ENCODE results near the gene HBD.
"Not testable (repeated sequence)": the region's sequence is repeated elsewhere in the genome, so short reads cannot be mapped to it uniquely, and the experiment has no call there.

HBD gene

GRCh38 chr11:5234381-5234834 lies at the start of gene HBD:
Gene HBD, minus strand, starts transcription at chr11:5234483. Its CDS starts 50 bp downstream, at chr11:5234433.
- DNase-seq, result no peak

DNA sequence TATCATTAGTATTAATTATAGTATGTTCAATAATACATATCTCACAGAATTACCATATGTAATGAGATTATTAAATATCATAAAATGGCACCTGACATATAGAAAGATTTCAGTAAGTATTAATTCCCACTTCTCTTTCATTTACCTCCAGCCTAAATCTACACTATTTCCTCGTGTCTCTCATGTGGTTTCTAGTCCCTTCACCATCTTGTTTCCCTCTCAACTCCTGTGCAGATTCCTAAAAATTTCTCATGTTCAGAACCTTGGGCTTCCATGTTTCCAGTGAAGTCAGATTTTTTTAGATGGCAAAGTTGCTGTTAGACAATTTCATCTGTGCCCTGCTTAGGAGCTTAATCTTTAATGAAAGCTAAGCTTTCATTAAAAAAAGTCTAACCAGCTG lies 49.6 kb upstream of the HBD start:
- no peak for DNase-seq

- no peak for DNase-seq
These were observed 48.8 kb upstream of the HBD start for GRCh38 chr11:5283086-5283485.

GRCh38 chr11:5282628-5283027 lies 48.3 kb upstream of the HBD start:
- DNase-seq, result no peak

- DNase-seq, result no peak
These were observed 47.3 kb upstream of the HBD start for GRCh38 chr11:5281596-5281995.

- DNase-seq, result peak; percentile 66 to 67
These were observed 46.4 kb upstream of the HBD start for GRCh38 chr11:5280582-5281102.

GRCh38 chr11:5279471-5280090 lies 45.3 kb upstream of the HBD start:
- no peak for DNase-seq

DNA sequence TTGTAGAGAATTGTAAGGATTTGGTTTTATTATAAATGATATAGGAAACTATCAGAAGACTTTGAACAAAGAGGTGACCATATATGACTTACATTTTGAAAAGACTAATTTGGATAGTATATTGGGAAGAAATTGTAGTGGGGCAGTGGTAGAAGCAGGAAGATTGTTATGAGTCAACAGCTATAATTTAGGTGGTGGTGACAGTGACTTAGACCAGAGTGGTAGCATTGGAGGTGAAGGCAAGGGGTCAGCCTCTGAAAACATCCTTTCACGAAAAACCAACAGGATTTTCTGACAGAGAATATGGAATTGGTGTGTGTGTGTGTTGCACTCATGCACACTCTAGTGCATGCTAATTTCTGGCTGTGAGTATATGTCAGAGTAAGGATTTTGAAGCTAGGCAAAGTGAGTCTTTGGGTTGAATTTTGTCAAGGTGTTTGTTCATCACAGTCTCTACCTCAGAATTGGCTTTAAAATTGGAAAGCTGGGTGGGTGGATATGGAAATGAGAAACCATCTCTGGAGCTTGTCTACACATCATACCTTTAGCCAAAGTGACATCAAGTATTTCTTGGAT lies 43.6 kb upstream of the HBD start:
- no peak for DNase-seq

DNA sequence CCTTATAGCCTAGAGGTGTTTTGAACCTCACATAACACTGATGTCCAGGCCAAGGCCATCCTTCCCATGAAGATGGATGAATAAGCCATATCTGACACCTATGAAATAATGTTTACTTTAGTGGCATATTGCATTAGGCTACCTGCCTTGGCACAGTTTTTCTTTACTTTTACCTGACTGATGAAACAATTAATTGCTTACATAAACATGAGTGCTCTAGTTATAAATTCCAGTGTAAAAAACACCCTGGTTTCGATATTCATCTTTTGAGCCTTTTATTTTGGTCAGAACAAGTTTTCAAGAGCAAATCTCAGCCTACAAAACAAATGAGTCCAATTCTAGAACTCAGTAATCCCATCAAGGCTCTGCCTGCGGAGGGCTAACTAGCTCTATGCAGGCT lies 42.4 kb upstream of the HBD start:
- DNase-seq, result no peak

- DNase-seq, result no peak
These were observed 41.3 kb upstream of the HBD start for GRCh38 chr11:5275369-5276110.

GRCh38 chr11:5274395-5274794 lies 40.1 kb upstream of the HBD start:
- DNase-seq, result no peak

- no peak for DNase-seq
These were observed 38.2 kb upstream of the HBD start for GRCh38 chr11:5272395-5273017.

DNA sequence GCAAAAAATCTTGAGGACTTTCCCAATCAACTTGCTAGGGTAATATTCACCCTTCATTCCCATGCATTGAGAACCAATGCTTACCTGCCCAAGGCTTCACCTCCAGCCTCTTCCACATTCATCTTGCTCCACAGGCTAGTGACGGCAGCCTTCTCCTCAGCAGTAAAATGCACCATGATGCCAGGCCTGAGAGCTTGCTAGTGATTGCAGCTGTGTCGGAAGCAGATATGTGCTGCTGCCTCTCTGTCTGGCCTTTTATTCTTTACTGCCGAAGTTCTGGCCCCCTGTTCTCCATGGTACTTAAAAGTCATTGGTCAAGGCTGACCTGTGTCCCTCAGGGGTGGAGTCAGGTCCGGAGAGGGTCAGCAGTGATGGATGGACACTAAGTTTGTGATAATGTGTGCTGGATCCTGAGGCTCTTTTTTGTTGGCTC lies 35.4 kb upstream of the HBD start, which contains the start of gene HBE1:
Gene HBE1, minus strand, starts transcription at position 231 of the 433 bp plus-strand sequence. Its CDS starts 55 bp downstream, at position 176.
- DNase-seq, result no peak

GRCh38 chr11:5267033-5267563 lies 32.8 kb upstream of the HBD start:
- no peak for DNase-seq

DNA sequence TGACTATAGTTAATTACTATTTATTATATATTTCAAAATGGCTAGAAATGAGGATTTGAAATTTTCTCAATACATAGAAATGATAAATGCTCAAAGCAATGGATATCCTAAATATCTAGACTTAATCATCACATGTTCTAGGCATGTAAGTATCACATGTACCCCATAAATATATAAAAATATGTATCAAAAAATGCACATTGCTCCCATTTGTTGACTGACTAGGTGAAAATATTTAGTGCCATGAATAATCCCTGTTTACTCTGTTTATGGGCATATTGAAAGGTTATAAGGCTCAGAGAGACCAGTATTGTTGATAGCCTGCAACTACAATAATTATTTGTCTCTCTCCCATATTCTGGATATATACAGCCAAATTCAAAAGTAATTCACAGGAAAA lies 32.3 kb upstream of the HBD start:
- no peak for DNase-seq

DNA sequence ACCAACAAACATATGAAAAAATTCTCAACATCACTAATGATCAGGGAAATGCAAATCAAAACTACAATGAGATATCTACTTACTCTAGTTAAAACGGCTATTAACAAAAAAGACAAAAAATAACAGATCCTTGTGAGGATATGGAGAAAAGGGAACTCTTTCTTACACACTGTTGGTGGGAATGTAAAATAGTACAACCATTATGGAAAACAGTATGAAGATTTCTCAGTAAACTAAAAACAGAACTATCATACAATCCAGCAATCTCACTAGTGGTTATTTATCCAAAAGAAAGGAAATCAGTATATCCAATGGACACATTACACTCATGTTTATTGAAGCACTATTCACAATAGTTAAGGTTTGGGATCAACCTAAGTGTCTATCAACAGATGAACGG lies 31.5 kb upstream of the HBD start:
- no peak for DNase-seq

DNA sequence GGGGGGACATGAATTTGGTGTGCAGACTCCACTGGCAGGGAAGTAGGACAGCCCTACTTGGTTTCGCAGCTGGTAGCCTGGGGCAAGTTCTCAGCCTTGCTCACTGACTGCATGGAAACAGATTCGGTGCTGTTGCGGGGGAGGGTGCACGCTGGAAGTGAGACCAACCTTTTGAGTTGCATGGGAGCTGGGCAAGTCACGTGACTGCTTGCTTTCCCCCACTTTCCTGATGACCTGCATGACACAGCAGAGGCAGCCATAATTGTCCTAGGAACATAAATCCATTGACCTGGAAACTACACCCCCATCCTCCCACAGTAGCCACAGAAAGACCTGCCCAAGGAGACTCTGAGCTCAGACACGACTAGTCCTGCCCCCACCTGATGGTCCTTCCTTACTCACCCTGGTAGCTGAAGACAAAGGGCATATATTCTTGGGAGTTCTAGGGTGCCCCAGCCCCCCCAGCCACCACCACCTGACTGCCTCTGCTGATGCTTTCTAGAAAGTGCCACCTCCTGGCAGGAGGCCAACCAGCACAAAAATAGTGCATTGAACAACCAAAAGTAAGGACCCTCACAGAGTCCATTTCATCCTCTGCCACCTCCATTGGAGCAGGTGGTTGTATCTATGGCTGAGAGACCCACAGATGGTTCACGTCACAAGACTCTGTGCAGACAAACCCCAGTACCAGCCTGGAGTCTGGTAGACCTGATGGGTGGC lies 24.4 kb upstream of the HBD start:
- no peak for DNase-seq

- no peak for DNase-seq
These were observed 23.0 kb upstream of the HBD start for GRCh38 chr11:5257296-5257695.

GRCh38 chr11:5254646-5255413 lies 20.5 kb upstream of the HBD start, which contains the start of gene HBG2:
Gene HBG2, minus strand, starts transcription at chr11:5254781. Its CDS starts 53 bp downstream, at chr11:5254728.
- not testable (repeated sequence) for DNase-seq

- not testable (repeated sequence) for DNase-seq
These were observed 19.7 kb upstream of the HBD start for GRCh38 chr11:5254023-5254422.

DNA sequence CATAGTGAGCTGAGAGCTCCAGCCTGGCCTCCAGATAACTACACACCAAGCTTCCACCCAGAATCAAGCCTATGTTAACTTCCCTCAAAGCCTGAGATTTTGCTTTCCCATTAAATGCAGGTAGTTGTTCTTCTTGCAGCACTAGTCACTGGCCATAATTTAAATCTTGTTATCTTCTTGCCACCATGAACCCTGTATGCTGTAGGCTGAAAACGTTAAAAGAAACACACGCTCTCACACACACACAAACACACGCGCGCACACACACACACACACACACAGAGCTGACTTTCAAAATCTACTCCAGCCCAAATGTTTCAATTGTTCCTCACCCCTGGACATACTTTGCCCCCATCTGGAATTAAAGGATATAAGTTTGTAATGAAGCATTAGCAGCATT lies 19.2 kb upstream of the HBD start:
- DNase-seq, result not testable (repeated sequence)

- DNase-seq, result no peak
These were observed 18.6 kb upstream of the HBD start for GRCh38 chr11:5252919-5253265.

Data from inflammatory macrophage treated with lipopolysaccharide for 1 hour (primary cell).